Peyer's patch (tissue), 4 donors: ENCODE data around the gene MAB21L3.

Source experiments
- CTCF ChIP-seq, 6 experiments: fragments of 450-650 bp in 4 of 6; fragments of 200-600 bp in 2 of 6; sonication (generic) in 1 of 6; IDR thresholded peaks; one replicate each; pipeline ENCODE4 v1.5.1; 2017 to 2019; ENCODE audit warnings: antibody characterized with exemption in 6 of 6, mild to moderate bottlenecking in 3 of 6, moderate library complexity in 1 of 6
- POLR2A ChIP-seq, 2 donors: fragments of 450-650 bp; IDR thresholded peaks; one replicate each; pipeline ENCODE4 v1.5.1; 2017; ENCODE audit warnings: antibody characterized with exemption in 2 of 2, mild to moderate bottlenecking in 2 of 2, moderate library complexity in 2 of 2

- TF ChIP-seq CTCF (IDR thresholded peaks at IDR 0.05) (no peak), POLR2A (IDR thresholded peaks at IDR 0.05) (no peak)
These were observed 49.0 kb upstream of the MAB21L3 start for GRCh38 chr1:116062201-116062600.
